Upper lobe of left lung (tissue), 4 donors: Measurements from ENCODE around the gene ASB2.

Experiments used
- EP300 ChIP-seq, 4 donors: sonication (generic); formaldehyde crosslinking; IDR thresholded peaks; one replicate each; pipeline ENCODE4 v1.5.1; 2017; ENCODE audit warnings: antibody characterized with exemption in 4 of 4, control low read depth in 2 of 4
- POLR2A ChIP-seq, 4 donors: fragments of 450-650 bp; IDR thresholded peaks; one replicate each; pipeline ENCODE4 v1.5.1; 2016 to 2017; ENCODE audit warnings: antibody characterized with exemption in 4 of 4, mild to moderate bottlenecking in 2 of 4
- TF ChIP-seq, protein P1 (sequence below), 6 experiments: fragments of 450-650 bp in 4 of 6; fragments of 200-600 bp in 2 of 6; sonication (generic) in 2 of 6; IDR thresholded peaks; one replicate each; pipeline ENCODE4 v1.5.1; 2016 to 2019; ENCODE audit warnings: antibody characterized with exemption in 6 of 6

DNA sequence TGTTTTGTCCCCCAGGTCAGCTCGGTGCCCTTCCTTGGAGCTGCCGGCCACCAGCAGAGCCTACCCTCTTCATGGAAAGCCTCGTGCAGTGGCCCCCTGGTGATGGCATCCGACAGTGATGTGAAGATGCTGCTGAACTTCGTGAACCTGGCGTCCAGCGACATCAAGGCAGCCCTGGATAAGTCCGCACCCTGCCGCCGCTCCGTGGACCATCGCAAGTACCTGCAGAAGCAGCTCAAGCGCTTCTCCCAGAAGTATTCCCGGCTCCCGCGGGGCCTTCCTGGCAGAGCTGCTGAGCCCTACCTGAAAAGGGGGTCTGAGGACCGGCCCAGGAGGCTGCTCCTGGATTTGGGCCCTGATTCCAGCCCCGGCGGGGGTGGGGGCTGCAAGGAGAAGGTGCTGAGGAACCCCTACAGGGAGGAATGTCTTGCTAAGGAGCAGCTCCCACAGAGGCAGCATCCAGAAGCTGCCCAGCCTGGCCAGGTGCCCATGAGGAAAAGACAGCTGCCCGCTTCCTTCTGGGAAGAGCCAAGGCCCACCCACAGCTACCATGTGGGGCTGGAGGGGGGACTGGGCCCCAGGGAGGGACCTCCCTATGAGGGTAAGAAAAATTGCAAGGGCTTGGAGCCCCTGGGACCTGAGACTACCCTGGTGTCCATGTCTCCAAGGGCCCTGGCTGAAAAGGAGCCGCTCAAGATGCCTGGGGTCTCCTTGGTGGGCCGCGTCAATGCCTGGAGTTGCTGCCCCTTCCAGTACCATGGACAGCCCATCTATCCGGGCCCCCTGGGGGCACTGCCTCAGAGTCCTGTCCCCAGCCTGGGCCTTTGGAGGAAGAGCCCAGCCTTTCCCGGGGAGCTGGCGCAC lies 48.0 kb downstream of the ASB2 start:
- TF ChIP-seq, protein P1, sequence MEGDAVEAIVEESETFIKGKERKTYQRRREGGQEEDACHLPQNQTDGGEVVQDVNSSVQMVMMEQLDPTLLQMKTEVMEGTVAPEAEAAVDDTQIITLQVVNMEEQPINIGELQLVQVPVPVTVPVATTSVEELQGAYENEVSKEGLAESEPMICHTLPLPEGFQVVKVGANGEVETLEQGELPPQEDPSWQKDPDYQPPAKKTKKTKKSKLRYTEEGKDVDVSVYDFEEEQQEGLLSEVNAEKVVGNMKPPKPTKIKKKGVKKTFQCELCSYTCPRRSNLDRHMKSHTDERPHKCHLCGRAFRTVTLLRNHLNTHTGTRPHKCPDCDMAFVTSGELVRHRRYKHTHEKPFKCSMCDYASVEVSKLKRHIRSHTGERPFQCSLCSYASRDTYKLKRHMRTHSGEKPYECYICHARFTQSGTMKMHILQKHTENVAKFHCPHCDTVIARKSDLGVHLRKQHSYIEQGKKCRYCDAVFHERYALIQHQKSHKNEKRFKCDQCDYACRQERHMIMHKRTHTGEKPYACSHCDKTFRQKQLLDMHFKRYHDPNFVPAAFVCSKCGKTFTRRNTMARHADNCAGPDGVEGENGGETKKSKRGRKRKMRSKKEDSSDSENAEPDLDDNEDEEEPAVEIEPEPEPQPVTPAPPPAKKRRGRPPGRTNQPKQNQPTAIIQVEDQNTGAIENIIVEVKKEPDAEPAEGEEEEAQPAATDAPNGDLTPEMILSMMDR (IDR thresholded peaks at IDR 0.05) = no peak
- TF ChIP-seq POLR2A (IDR thresholded peaks at IDR 0.05) = no peak
- no peak for TF ChIP-seq EP300 (IDR thresholded peaks at IDR 0.05)
